MM.1S (cell line): ENCODE data around the gene COQ6.

ENCODE experiments used
- CTCF ChIP-seq: fragments of 300-600 bp; sonication (generic); IDR thresholded peaks from 2 replicates; pipeline ENCODE4 v1.5.1; 2016; ENCODE audit warnings: antibody characterized with exemption, low read length, mixed read lengths
- EZH2 ChIP-seq: fragments of 300-600 bp; sonication (generic); optimal IDR thresholded peaks from 2 replicates; pipeline ENCODE3; 2017; ENCODE audit warnings: low read depth, mild to moderate bottlenecking, antibody characterized with exemption, low read length, mixed read lengths
- EZH2phosphoT487 ChIP-seq: fragments of 300-600 bp; sonication (generic); IDR thresholded peaks from 2 replicates; pipeline ENCODE4 v1.6.1; 2018; ENCODE audit warnings: antibody characterized with exemption, low read length

- TF ChIP-seq CTCF, result no peak
- TF ChIP-seq EZH2, result no peak
- no peak for TF ChIP-seq EZH2phosphoT487
Observed at GRCh38 chr14:73976125-73976524, 26.0 kb downstream of the COQ6 start.
